ENCODE data around the gene NDUFA1. TPM values are rescaled to one million over a fixed set of nuclear protein-coding genes. Genes with fewer than 3 reads are reported as not detected.

NDUFA1 gene
- total and polyA plus RNA-seq, 2 of the 13 experiments (the other 11 are each of a cell fraction or from before 2014, with no cell fraction given) = 150 to 167 TPM

DNA sequence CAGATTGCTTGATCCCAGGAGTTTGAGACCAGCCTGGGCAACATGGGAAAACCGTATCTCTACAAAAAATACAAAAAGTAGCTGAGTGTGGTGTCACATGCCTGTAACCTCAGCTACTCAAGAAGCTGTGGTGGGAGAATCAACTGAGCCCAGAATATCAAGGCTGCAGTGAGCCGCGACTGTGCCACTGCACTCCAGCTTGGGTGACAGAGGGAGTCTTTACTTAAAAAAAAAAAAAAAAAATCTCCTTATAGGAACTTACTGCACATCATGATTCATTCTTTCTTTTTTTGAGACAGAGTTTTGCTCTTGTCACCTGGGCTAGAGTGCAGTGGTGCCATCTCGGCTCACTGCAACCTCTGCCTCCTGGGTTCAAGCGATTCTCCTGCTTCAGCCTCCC, 43.2 kb upstream of the NDUFA1 start (continued):
- no peak for TF ChIP-seq PAXIP1 (CRISPR knock-in tag; conservative IDR thresholded peaks at IDR 0.05)
- TF ChIP-seq BCLAF1 (IDR thresholded peaks at IDR 0.05) = no peak
- TF ChIP-seq SNRNP70 (IDR thresholded peaks at IDR 0.05; ENCODE audit: low read depth, low read length) = no peak
- no peak for TF ChIP-seq ZZZ3 (CRISPR knock-in tag; IDR thresholded peaks at IDR 0.05; ENCODE audit: borderline replicate concordance)
- no peak for TF ChIP-seq ZNF558 (CRISPR knock-in tag; IDR thresholded peaks at IDR 0.05; ENCODE audit: borderline replicate concordance)
- TF ChIP-seq ATF2 (CRISPR knock-in tag; IDR thresholded peaks at IDR 0.05) = no peak

All from HepG2 (cell line).